TTC549 (cell line): ENCODE data around the gene CHSY1.
"Not testable (repeated sequence)": the region's sequence is repeated elsewhere in the genome, so short reads cannot be mapped to it uniquely, and the experiment has no call there.

Source experiments
- FAIRE-seq: peaks from 2 replicates; lab custom pipeline; 2012; peaks lifted over from hg19 to GRCh38; lab: Jason Lieb, UNC

Gene CHSY1

GRCh38 chr15:101133751-101134261, 118.0 kb downstream of the CHSY1 start:
- FAIRE-seq = no peak

GRCh38 chr15:101133181-101133460, 118.7 kb downstream of the CHSY1 start:
- no peak for FAIRE-seq

- FAIRE-seq = no peak
These were observed 119.3 kb downstream of the CHSY1 start for GRCh38 chr15:101132390-101133180.

GRCh38 chr15:101131489-101132389, 120.1 kb downstream of the CHSY1 start:
- FAIRE-seq = no peak

GRCh38 chr15:101129851-101130380, 121.9 kb downstream of the CHSY1 start:
- FAIRE-seq = no peak

GRCh38 chr15:101128221-101129015, 123.4 kb downstream of the CHSY1 start:
- no peak for FAIRE-seq

GRCh38 chr15:101127506-101128076, 124.3 kb downstream of the CHSY1 start:
- no peak for FAIRE-seq

- FAIRE-seq = no peak
These were observed 125.0 kb downstream of the CHSY1 start for GRCh38 chr15:101126618-101127505.

- not testable (repeated sequence) for FAIRE-seq
These were observed 125.9 kb downstream of the CHSY1 start for GRCh38 chr15:101125881-101126428.
